CD14-positive monocyte (primary cell): ENCODE results near the gene BSN. TPM values are rescaled to one million over a fixed set of nuclear protein-coding genes. Genes with fewer than 3 reads are reported as not detected.

ENCODE experiments used
- DNase-seq, 3 donors: peaks; one replicate each; pipeline ENCODE4 v3.0.0-alpha.2; 2011 to 2022
- H2AFZ ChIP-seq: 2 replicates; pipeline ENCODE4 v1.6.0; 2012; ENCODE audit warnings: mild to moderate bottlenecking, low read depth, low read length, inconsistent platforms; ENCODE audit not compliant: insufficient read depth, poor library complexity, severe bottlenecking
- H3K27ac ChIP-seq, 2 donors: 1 replicate in 1 of 2; 2 replicates in 1 of 2; pipeline ENCODE4 v1.5.1; 2012 to 2013; ENCODE audit warnings: low read length in 2 of 2, control low read depth in 1 of 2, inconsistent platforms in 1 of 2, low read depth in 1 of 2, mild to moderate bottlenecking in 1 of 2
- H3K27me3 ChIP-seq, 2 donors: one replicate each; pipeline versions ENCODE4 v1.6.0 to v1.6.1; 2011 to 2013; ENCODE audit warnings: low read length in 2 of 2; ENCODE audit not compliant: control insufficient read depth in 2 of 2, insufficient read depth in 2 of 2
- H3K36me3 ChIP-seq, 2 donors: replicated peaks in 1 of 2; 1 replicate in 1 of 2; 2 replicates in 1 of 2; pipeline versions ENCODE4 v1.5.1 to v1.6.1; 2012 to 2013; ENCODE audit warnings: low read length in 2 of 2, control low read depth in 1 of 2, inconsistent platforms in 1 of 2, mild to moderate bottlenecking in 1 of 2; ENCODE audit not compliant: insufficient read depth in 2 of 2, control insufficient read depth in 1 of 2
- H3K4me1 ChIP-seq, 2 donors: 1 replicate in 1 of 2; 2 replicates in 1 of 2; pipeline versions ENCODE4 v1.5.1 to v1.6.1; 2012 to 2013; ENCODE audit warnings: low read length in 2 of 2, control low read depth in 1 of 2, inconsistent platforms in 1 of 2, mild to moderate bottlenecking in 1 of 2, moderate library complexity in 1 of 2; ENCODE audit not compliant: insufficient read depth in 2 of 2, control insufficient read depth in 1 of 2
- H3K4me2 ChIP-seq: replicated peaks from 2 replicates; pipeline ENCODE3; 2012; ENCODE audit warnings: low read length, moderate library complexity, mild to moderate bottlenecking; ENCODE audit not compliant: poor library complexity, severe bottlenecking; ENCODE audit errors: extremely low read depth
- H3K4me3 ChIP-seq, 3 experiments: fragments of 200-600 bp in 1 of 3; sonication (generic) in 1 of 3; replicated peaks in 1 of 3; 1 replicate in 2 of 3; 2 replicates in 1 of 3; pipeline ENCODE4 v1.5.1; 2011 to 2013; ENCODE audit warnings: low read length in 3 of 3, mild to moderate bottlenecking in 3 of 3, control low read depth in 2 of 3, low read depth in 2 of 3, inconsistent platforms in 1 of 3, moderate library complexity in 1 of 3
- H3K79me2 ChIP-seq: 2 replicates; pipeline ENCODE4 v1.6.0; 2012; ENCODE audit warnings: mild to moderate bottlenecking, control low read depth, inconsistent platforms, low read length, moderate library complexity; ENCODE audit not compliant: insufficient read depth
- H3K9ac ChIP-seq: 2 replicates; pipeline ENCODE4 v1.6.0; 2017; ENCODE audit warnings: low read length, mild to moderate bottlenecking; ENCODE audit not compliant: insufficient read depth, poor library complexity, severe bottlenecking
- H3K9me3 ChIP-seq, 2 donors: replicated peaks in 1 of 2; 1 replicate in 1 of 2; 2 replicates in 1 of 2; pipeline versions ENCODE4 v1.5.1 to v1.6.1; 2012 to 2013; ENCODE audit warnings: low read length in 2 of 2, control low read depth in 1 of 2; ENCODE audit not compliant: control insufficient read depth in 1 of 2, insufficient read depth in 1 of 2
- H4K20me1 ChIP-seq: 2 replicates; pipeline ENCODE4 v1.6.0; 2012; ENCODE audit warnings: mild to moderate bottlenecking, low read length, control low read depth, moderate library complexity; ENCODE audit not compliant: insufficient read depth
- H3K27ac Mint-ChIP-seq, 7 donors: one replicate each; pipeline ENCODE4 v1.8.0; 2020; ENCODE audit warnings: mild to moderate bottlenecking in 7 of 7, mixed read lengths in 7 of 7, moderate library complexity in 6 of 7, inconsistent platforms in 2 of 7
- H3K27me3 Mint-ChIP-seq, 3 donors: one replicate each; pipeline ENCODE4 v1.8.0; 2021 to 2022; ENCODE audit warnings: low read depth in 3 of 3, mild to moderate bottlenecking in 3 of 3, mixed read lengths in 3 of 3, moderate library complexity in 3 of 3, inconsistent platforms in 1 of 3
- H3K36me3 Mint-ChIP-seq, 2 donors: one replicate each; pipeline ENCODE4 v1.8.0; 2020; ENCODE audit warnings: mixed read lengths in 2 of 2, inconsistent platforms in 1 of 2, mild to moderate bottlenecking in 1 of 2
- H3K4me1 Mint-ChIP-seq: one replicate; pipeline ENCODE4 v1.8.0; 2020; ENCODE audit warnings: mild to moderate bottlenecking, mixed read lengths
- H3K4me3 Mint-ChIP-seq, 2 donors: one replicate each; pipeline ENCODE4 v1.8.0; 2020; ENCODE audit warnings: mild to moderate bottlenecking in 2 of 2, mixed read lengths in 2 of 2, moderate library complexity in 1 of 2
- H3K9me3 Mint-ChIP-seq, 7 donors: one replicate each; pipeline ENCODE4 v1.8.0; 2020 to 2022; ENCODE audit warnings: mixed read lengths in 7 of 7, mild to moderate bottlenecking in 6 of 7, moderate library complexity in 6 of 7, inconsistent platforms in 2 of 7
- CTCF ChIP-seq: fragments of 200-600 bp; IDR thresholded peaks from one replicate; pipeline ENCODE4 v1.8.0; 2022; ENCODE audit warnings: antibody characterized with exemption, mild to moderate bottlenecking
- WGBS: methylation state at CpG from one replicate; pipeline ENCODE4 v1.1.5; 2013; ENCODE audit warnings: missing lambda C conversion rate; ENCODE audit not compliant: insufficient coverage; 5-methylcytosine and 5-hydroxymethylcytosine counted together
- intact Hi-C, 2 donors: fragments of 100-400 bp; cut with micrococcal nuclease; formaldehyde crosslinking; loops; one replicate each; pipeline versions ENCODE4 v1.15.0 to v1.15.1; 2023
- polyA plus RNA-seq, 3 donors: library from polyadenylated mRNA; depleted of rRNA in 1 of 3; unstranded in 2 of 3; stranded (reverse) in 1 of 3; fragments of 300-500 nt in 2 of 3; fragments of >200 nt in 1 of 3; fragmentation: Illumina TruSeq in 2 of 3; gene quantifications; 1 replicate in 2 of 3; 2 replicates in 1 of 3; pipeline ENCODE4 v1.2.3, GENCODE V29; 2012 to 2021

Gene BSN
- polyA plus RNA-seq, 3 donors, result not detected

GRCh38 chr3:49702672-49703071, 148.4 kb downstream of the BSN start:
- Histone ChIP-seq H4K20me1 (peaks cover 6% of the 10 kb centered on the region), H3K27me3 (no peaks in the 10 kb centered on the region), H3K4me1 (no peaks in the 10 kb centered on the region), H3K9me3 (no peaks in the 10 kb centered on the region), H2AFZ (no peak overlapping the region), H3K27ac (no peak overlapping the region), H3K4me2 (no peak overlapping the region), H3K36me3 (peaks cover 80 to 97% of the 10 kb centered on the region in 2 donors), H3K4me3 (no peak overlapping the region), H3K79me2 (no peaks in the 10 kb centered on the region), H3K9ac (no peak overlapping the region)
- intact Hi-C loops, result loop anchor here (5.0 kb wide), 1 partner anchor 135 kb away; no protein-coding TSS in a partner anchor
- 100% methylated on average over 9 of the region's 11 CpGs for whole genome bisulfite sequencing
- TF ChIP-seq CTCF, result no peak
- DNase-seq, result no peak
- peaks cover 59 to 89% of the 10 kb centered on the region in 2 donors for H3K36me3 Mint-ChIP-seq
- no peak overlapping the region for H3K4me3 Mint-ChIP-seq
- H3K4me1 Mint-ChIP-seq, result no peaks in the 10 kb centered on the region
- H3K27me3 Mint-ChIP-seq, result peaks cover 0 to 2% (median 0%) of the 10 kb centered on the region in 3 donors
- H3K9me3 Mint-ChIP-seq, result no peaks in the 10 kb centered on the region
- no peak overlapping the region for H3K27ac Mint-ChIP-seq

GRCh38 chr3:49703443-49703927, 149.2 kb downstream of the BSN start:
- intact Hi-C loops, result loop anchor here (5.0 kb wide), 1 partner anchor 134 kb away; no protein-coding TSS in a partner anchor

More at GRCh38 chr3:49703443-49703927, 149.2 kb downstream of the BSN start:
- H3K27ac Mint-ChIP-seq, result no peak overlapping the region
- H3K9ac ChIP-seq, result no peak overlapping the region
- peak; percentile 76 for TF ChIP-seq CTCF
- peaks cover 0 to 2% (median 0%) of the 10 kb centered on the region in 3 donors for H3K27me3 Mint-ChIP-seq
- H3K36me3 ChIP-seq, result peaks cover 72 to 90% of the 10 kb centered on the region in 2 donors
- H3K4me3 ChIP-seq, result no peak overlapping the region
- no peak overlapping the region for H2AFZ ChIP-seq
- no peaks in the 10 kb centered on the region for H3K79me2 ChIP-seq
- no peaks in the 10 kb centered on the region for H3K27me3 ChIP-seq
- peaks cover 61 to 89% of the 10 kb centered on the region in 2 donors for H3K36me3 Mint-ChIP-seq
- no peak overlapping the region for H3K4me2 ChIP-seq
- H3K4me3 Mint-ChIP-seq, result no peak overlapping the region
- no peaks in the 10 kb centered on the region for H3K9me3 ChIP-seq
- peaks cover 6% of the 10 kb centered on the region for H4K20me1 ChIP-seq
- H3K27ac ChIP-seq, result no peak overlapping the region
- H3K4me1 ChIP-seq, result no peaks in the 10 kb centered on the region
- WGBS, result 80% methylated on average over 10 of the region's 14 CpGs
- no peaks in the 10 kb centered on the region for H3K9me3 Mint-ChIP-seq
- DNase-seq, result peak; percentile 39 to 53 (median 46)
- no peaks in the 10 kb centered on the region for H3K4me1 Mint-ChIP-seq
